Kidney tubule cell (primary cell): Measurements from ENCODE around the gene KIF3C.
"Not testable (repeated sequence)": the region's sequence is repeated elsewhere in the genome, so short reads cannot be mapped to it uniquely, and the experiment has no call there.

ENCODE experiments used
- DNase-seq: peaks from one replicate; pipeline ENCODE4 v3.0.0-alpha.2; 2018; ENCODE audit warnings: low spot score

Gene KIF3C

DNA sequence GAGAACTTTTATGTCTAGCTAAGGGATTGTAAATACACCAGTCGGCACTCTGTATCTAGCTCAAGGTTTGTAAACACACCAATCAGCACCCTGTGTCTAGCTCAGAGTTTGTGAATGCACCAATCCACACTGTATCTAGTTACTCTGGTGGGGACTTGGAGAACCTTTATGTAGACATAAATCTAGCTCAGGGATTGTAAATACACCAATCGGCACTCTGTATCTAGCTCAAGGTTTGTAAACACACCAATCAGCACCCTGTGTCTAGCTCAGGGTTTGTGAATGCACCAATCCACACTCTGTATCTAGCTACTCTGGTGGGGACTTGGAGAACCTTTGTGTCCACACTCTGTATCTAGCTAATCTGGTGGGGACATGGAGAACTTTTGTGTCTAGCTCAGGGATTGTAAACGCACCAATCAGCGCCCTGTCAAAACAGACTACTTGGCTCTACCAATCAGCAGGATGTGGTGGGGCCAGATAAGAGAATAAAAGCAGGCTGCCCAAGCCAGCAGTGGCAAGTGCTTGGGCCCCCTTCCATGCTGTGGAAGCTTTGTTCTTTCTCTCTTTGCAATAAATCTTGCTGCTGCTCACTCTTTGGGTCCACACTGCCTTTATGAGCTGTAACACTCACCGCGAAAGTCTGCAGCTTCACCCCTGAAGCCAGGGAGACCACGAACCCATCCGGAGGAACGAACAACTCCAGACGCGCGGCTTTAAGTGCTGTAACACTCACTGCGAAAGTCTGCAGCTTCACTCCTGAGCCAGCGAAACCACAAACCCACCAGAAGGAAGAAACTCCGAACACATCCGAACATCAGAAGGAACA is 66.1 kb downstream of the KIF3C start:
- DNase-seq, result not testable (repeated sequence)

DNA sequence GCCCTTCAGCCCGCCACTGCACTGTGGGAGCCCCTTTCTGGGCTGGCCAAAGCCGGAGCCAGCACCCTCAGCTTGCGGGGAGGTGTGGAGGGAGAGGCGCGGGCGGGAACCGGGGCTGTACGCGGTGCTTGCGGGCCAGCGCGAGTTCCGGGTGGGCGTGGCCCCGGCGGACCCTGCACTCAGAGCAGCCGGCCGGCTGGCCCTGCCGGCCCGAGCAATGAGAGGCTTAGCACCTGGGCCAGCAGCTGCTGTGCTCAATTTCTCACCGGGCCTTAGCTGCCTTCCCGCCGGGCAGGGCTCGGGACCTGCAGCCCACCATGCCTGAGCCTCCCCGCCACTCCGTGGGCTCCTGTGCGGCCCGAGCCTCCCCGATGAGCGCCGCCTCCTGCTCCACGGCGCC is 66.9 kb downstream of the KIF3C start:
- DNase-seq, result not testable (repeated sequence)

DNA sequence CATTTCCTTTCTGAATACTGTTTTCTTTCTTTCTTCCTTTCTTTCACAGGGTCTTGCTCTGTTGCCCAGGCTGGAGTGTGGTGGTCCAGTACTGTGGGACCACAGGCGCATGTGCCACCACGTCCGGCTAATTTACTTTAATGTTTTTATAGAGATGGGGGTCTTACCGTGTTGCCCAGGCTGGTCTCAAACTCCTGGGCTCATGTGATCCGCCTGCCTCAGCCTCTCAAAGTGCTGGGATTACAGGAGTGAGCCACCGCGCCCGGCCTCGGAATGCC is 68.7 kb downstream of the KIF3C start:
- DNase-seq, result not testable (repeated sequence)

DNA sequence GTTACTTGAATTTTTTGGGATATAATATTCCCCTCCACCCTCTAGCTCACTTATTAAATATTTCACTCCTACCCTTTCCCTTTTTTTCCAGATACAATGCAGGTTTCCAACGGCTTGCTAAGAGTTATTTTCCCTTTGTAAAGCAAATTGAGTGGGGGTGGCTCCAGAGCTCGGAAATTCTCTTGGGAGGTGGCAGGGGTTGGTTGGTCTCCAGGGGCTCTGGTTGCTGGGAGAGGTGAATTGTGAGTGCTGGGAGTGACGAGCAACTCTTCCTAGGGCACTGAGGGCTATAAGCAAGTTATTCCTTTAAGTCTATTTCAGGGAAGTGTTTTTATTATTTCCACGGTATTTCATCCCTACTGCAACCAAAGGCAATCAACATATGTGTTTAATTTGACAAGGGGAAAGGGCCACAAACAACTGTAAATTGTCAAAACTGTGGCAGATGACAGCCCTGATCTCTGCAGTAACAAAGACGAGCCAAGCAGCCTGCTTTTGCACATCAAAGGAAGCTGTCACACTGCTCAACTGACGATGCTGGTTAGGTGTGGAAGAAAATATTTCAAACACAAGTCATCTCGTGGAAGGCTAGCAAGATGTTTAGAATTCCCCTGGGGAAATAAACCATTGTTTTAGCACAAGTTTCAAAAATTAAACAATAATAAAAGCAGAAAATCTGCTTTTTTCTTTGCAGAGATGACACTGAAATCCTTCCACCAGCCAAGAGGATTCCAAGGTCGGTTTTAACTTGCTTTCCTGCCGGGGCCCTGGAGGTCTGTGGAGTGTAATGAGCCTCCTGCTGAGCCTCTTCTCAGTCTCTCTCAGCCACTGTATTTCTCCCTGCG is 69.2 kb downstream of the KIF3C start:
- DNase-seq, result no peak

DNA sequence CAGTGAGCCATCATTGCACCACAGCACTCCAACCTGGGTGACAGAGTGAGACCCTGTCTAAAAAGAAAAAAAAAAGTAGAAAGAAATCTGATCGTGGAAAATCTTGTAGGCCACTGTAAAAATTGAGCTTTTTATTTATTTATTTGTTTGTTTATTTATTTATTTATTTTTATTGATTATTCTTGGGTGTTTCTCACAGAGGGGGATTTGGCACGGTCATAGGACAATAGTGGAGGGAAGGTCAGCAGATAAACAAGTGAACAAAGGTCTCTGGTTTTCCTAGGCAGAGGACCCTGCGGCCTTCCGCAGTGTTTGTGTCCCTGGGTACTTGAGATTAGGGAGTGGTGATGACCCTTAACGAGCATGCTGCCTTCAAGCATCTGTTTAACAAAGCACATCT is 72.7 kb downstream of the KIF3C start:
- not testable (repeated sequence) for DNase-seq

DNA sequence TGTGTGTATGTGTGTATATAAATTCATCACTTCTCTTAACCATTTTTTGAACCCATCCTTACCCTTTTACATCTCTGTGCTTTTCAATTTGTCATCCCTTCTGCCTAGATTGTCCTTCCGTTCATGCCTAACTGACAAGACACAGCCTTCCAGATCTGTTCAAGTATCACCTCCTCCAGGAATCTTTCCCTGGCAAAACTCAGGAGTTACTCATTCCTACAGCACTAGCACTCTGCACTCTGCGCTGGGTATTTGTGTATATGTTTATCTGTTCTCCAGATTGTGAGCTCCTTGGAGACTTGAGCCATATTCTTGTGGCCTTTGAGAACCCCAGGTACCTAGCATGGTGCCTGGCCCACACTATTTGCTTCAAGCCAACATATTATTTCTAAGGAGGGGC is 77.2 kb downstream of the KIF3C start:
- DNase-seq, result no peak

DNA sequence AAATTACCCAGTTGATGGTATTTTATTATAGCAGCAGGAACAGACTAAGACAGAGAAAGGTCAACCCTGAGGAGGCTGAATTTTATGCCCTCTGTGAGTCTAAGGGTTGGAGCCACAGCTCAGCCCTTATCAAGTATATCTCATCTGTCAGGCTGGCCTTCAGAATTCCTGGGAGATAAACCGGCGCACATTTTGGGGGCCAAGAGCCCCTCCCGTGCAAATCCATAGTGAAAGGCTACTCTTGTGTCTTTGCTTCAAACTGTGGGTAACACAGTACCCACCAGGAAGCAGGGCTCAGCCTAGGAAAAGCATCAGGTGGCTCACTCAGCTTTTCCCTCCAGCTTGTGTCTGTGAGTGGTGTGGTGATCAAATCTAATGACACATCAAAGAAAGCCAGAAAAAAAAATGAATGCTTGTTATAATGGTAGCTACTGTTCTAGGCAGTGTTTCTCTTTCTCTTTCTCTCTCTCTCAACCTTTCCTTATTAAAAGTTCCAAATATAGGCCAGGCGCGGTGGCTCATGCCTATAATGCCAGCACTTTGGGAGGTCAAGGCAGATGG is 79.0 kb downstream of the KIF3C start:
- DNase-seq, result no peak

DNA sequence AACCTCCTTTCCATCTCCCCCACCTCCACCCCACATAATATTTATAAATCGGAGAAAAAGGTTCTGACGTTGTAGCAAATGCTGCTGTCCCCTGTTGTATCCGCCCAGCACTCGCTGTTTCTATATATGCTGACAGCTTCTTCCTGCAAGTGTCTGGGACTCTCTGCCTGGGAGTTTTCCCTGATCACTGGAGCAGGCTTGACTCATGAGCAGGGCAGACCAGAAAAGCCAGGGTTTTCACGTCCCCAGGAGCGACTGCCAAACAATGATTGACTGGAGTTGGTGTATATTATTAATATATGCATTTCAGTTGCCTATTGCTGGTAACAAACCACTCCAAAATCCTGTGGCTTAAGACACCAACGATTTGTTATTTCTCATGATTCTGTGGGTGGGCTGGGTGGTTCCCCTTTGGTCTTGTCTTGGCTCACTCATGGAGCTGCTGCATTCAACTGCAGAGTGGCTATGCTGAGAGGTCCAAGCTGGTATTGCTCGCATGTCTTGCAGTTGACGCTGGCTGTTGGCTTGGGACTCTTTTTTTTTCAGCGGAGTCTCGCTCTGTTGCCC is 82.8 kb downstream of the KIF3C start:
- DNase-seq, result no peak

DNA sequence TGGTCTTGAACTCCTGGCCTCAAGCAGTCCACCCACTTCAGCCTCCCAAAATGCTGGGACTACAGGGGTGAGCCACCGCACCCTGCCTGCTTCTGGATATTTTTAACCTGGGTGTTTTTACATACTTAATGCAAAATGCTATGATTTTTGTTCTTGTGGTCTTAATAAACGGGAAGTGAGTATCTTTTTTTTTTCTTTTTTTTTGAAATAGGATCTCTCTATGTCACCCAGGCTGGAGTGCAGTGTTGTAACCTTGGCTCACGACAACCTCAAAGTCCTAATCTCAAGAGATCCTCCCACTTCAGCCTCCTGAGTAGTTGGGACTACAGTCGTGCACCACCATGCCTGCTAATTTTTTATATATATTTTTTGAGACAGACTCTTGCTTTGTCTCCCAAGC is 84.8 kb downstream of the KIF3C start:
- DNase-seq, result no peak

DNA sequence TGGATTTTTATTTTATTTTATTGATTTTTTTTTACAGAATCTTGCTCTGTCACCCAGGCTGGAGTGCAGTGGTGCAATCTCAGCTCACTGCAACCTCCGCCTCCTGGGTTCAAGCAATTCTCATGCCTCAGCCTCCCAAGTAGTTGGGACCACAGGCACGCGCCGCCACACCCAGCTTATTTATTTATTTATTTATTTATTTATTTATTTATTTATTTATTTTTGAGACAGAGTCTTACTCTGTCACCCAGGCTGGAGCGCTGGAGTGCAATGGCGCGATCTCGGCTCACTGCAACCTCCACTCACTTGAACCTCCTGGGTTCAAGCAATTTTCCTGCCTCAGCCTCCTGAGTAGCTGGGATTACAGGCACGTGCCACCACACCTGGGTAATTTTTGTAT is 86.0 kb downstream of the KIF3C start:
- not testable (repeated sequence) for DNase-seq

DNA sequence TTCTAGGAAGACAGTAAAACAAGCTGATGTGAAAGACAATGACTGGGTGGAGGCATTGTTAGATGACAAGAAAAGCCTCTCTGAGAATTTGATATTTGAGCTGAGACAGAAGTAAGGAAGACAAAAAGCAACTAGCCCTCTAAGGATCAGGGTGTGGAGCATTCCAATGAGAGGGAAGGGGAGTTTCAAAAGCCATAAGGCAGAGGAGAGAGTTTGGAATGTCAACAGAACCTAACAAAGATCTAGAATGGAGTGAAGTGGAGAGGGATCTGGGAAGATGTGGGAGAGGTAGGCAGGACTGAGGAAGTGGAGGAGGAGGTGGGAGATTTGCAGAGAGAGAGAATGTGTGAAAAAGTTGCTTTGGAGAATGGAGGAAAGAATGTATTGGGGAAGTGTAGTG is 86.7 kb downstream of the KIF3C start:
- no peak for DNase-seq

DNA sequence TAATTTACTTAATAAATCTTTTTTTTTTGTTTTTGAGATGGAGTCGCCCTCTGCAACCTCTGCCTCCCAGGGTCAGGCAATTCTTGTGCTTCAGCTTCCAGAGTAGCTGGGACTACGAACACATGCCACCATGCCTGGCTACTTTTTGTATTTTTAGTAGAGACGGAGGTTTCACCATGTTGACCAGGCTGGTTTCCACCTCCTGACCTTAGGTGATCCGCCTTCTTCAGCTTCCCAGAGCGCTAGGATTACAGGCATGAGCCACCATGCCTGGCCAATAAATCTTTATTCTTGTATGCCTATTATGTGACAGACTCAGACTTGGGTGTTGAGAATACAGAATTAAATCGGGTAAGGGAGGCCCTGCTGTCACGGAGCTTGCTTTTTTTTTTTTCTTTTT is 87.3 kb downstream of the KIF3C start:
- no peak for DNase-seq

DNA sequence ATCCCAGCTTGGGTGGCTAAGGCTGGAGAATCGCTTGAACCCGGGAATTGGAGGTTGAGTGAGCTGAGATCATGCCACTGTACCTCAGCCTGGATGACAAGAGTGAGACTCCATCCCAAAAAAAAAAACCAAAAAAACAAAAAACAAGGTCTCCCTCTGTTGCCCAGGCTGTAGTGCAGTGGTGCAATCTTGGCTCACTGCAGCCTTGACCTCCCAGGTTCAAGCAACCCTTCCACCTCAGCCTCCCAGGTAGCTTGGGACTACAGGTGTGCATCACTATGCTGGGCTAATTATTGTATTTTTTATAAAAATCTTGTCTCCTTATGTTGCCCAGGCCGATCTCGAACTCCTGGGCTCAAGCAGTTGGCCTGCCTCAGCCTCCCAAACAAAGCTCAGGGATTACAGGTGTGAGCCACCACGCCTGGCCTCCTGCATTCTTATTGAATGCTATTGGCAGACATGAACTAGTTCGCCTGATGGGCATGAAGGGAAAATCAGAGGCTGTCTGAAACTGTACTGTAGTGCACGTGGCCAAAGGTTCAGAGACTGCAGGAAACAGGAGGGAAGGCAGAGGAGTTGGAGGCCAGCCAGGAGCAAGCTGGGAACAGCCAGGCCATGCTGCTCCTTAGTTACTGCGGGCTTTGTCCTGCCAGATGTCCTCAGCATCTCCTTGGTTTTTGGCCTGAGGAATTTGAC is 88.0 kb downstream of the KIF3C start:
- no peak for DNase-seq

DNA sequence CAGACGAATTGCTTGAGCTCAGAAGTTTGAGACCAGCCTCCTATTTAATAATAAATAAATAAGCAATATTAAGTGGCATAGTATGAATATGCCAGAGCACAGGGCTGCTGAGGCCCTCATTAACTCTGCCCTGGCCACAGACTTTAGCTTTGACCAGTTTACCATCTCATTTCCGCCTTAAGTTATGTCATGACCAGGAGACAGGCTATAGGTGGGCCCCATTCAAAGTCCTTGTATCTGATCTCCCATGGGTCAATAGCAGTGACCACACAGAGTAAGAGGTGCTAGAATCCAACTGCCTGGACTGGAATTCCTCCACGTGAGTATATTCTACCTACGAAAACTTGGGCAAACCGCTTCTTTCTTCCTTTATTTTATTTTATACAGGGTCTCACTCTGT is 90.6 kb downstream of the KIF3C start:
- no peak for DNase-seq

DNA sequence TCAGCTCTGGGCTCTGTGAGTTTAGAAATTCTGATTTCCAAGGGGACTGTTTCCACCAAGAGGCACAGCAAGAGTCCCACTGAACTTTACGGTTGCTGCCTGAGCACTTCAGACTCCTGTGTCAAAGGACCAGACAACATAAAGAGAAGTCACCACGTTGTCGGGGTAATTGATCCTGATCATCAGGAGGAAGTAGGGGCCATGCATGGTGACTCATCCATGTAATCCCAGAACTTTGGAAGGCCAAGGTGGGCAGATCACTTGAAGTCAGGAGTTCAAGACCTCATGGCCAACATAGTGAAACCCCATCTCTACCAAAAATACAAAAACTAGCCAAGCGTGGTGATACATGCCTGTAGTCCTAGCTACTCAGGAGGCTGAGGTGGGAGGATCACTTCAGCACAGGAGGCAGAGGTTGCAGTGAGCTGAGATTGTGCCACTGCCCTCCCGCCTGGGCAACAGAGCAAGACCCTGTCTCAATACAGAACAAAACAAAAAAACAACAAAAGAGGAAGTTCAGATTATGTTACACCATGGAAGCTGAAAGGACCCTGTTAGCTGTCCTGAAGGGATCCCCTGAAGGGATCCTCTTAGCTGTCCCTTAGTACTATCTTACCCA is 94.6 kb downstream of the KIF3C start:
- no peak for DNase-seq

DNA sequence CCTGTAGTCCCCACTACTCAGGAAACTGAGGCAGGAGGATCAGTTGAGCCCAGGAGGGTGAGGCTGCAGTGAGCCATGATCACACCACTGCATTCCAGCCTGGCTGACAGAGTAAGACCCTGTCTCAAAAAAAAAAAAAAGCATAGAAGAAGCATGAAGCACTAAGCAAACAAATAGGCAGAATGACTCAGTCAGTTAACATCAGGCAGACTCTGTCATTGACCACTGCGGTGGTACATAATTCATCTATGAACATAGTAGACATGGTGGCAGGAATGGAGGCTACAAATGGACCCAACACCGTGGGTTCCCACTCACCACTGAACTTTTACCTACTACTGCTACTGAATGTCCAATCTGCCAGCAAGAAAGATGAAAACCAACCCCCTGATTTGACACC is 96.4 kb downstream of the KIF3C start:
- peak; percentile 87 for DNase-seq

DNA sequence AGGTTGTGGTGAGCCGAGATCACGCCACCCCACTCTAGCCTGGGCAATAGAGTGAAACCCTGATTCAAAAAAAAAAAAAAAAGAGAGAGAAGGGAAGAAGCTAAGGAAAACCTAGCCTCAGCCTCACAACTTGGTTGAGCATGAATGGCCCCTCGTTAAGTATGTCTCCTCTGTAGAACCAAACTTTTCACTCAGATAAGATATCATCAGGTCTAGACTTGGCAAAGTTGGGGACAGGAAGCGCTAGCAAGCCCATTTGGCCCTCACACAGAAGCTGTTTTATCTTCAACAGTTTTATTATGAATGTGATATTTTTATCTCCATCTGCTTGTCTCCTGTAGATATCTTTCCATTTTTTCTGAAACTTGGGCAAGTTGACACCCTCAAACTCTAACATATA is 100.5 kb downstream of the KIF3C start:
- DNase-seq, result no peak

DNA sequence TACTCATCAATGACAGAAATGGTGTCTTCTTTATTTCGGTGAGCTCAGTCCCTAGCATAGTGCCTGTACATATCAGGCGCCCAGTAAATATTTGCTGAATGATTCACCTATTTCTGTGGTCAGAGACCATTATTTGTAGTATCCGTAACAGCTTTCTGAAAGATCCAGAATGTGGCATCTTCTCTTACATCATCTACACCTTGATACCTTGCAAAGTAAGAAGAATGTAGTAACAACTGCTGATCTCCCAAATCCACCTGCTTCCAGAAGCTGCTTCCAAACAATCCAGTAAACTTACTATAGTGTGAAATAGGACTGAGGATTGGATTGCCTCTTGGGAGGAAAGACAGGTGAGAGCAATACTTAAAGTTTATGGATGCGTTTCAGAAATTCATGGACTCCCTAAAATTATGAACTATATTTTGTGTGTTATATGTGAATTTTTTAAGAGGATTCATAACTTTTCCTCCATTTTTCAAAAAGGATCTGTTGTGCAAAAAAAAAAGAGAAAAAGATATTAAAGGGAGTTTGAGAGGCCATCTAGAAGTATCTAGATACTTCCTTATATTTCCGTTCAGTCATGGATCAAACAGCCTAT is 103.1 kb downstream of the KIF3C start:
- DNase-seq, result peak; percentile 77

DNA sequence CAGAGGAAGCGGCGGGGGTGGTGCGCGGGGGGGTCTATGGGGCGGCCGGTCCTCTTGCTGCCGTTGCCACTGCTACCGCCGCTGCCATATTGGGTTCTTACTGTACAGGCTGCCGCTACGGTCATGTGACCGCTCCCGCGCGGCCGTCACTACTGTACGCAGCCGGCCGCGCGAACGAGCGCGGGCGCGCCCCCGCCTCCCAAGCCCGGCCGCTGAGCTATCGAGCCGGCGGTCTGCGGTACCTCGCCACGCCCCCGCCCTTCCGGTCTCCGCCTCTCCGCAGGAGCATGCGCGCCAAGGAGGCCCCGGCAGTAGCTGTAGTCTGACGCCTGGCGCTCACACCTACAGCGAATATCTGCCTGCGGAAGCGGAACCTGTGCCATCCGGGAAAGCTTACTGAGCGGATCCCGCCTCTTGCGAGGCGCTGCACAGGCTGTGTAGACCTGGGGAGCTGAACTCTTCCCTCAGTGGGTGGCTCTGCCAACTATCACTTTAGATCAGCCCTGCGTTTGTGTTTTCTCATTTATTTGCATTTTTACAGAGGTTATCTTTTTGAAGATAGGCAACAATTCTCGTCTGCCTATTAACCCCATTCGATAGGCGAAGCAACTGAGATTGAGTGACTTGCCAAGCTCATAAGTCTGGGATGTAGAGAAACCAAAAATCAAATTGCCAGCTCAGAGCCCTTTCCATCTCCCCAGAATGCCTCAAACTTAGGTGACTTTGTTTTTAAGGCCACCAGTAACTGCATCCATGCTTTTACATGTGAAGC is 103.8 kb downstream of the KIF3C start, which contains the start of gene ASXL2:
Gene ASXL2 (minus strand): TSS at position 127 of the 772 bp plus-strand sequence. CDS start 265 bp downstream, outside the sequence.
- DNase-seq, result peak; percentile 99
